Right lobe of liver (tissue), 6 donors: Measurements from ENCODE around the gene CNTN2. TPM values are rescaled to one million over a fixed set of nuclear protein-coding genes. Genes with fewer than 3 reads are reported as not detected.

ENCODE experiments used
- ATAC-seq, 4 donors: fragments of 200-7000 bp; cut with Tn5 transposase; one replicate each; pipeline ENCODE4 v1.9.1; 2020; ENCODE audit warnings: mild to moderate bottlenecking in 4 of 4, moderate library complexity in 4 of 4
- DNase-seq, 3 donors: peaks; one replicate each; pipeline ENCODE4 v3.0.0-alpha.2; 2020
- H3K27ac ChIP-seq, 3 donors: fragments of 200-600 bp; one replicate each; pipeline ENCODE4 v1.8.0; 2022
- H3K27me3 ChIP-seq, 2 donors: fragments of 200-600 bp; one replicate each; pipeline ENCODE4 v1.8.0; 2022
- H3K36me3 ChIP-seq, 4 donors: fragments of 200-600 bp; sonication (generic) in 1 of 4; one replicate each; pipeline versions ENCODE4 v1.5.1 to v1.8.0; 2017 to 2022; ENCODE audit warnings: control low read depth in 1 of 4
- H3K4me1 ChIP-seq, 4 donors: fragments of 200-600 bp; sonication (generic) in 1 of 4; one replicate each; pipeline versions ENCODE4 v1.5.1 to v1.8.0; 2017 to 2022; ENCODE audit warnings: control low read depth in 1 of 4
- H3K4me3 ChIP-seq, 3 donors: fragments of 200-600 bp; one replicate each; pipeline ENCODE4 v1.8.0; 2022
- H3K9me3 ChIP-seq, 4 donors: fragments of 200-600 bp; sonication (generic) in 1 of 4; one replicate each; pipeline versions ENCODE4 v1.5.1 to v1.8.0; 2017 to 2022; ENCODE audit warnings: control low read depth in 1 of 4
- POLR2A ChIP-seq: fragments of 450-650 bp; IDR thresholded peaks from one replicate; pipeline ENCODE4 v1.6.1; 2017; ENCODE audit warnings: antibody characterized with exemption, mild to moderate bottlenecking
- WGBS: methylation state at CpG from one replicate; pipeline ENCODE4 v1.1.6; 2018; ENCODE audit warnings: low coverage, low lambda C conversion rate; ENCODE audit not compliant: insufficient coverage; ENCODE audit errors: missing lambda C conversion rate; 5-methylcytosine and 5-hydroxymethylcytosine counted together
- intact Hi-C, 2 donors: fragments of 100-400 bp; cut with DNase I; formaldehyde crosslinking; loops; one replicate each; pipeline versions ENCODE4 v1.11.2 to v1.14.1; 2022
- total RNA-seq, 6 experiments: library from RNA; depleted of rRNA in 2 of 6; stranded (reverse); fragments of >200 nt in 2 of 6; fragmentation: NEBNext Ultra II Directional in 3 of 6; extraction: Animal tissue kit (Norgen Biotek cat#: 25700) in 3 of 6; gene quantifications; one replicate each; pipeline versions ENCODE4 v1.1.0 to v1.2.4, GENCODE V29; 2016 to 2023
- TF ChIP-seq, protein P1 (sequence below), 4 donors: fragments of 200-600 bp in 3 of 4; fragments of 450-650 bp in 1 of 4; IDR thresholded peaks; one replicate each; pipeline versions ENCODE4 v1.5.1 to v1.8.0; 2016 to 2022; ENCODE audit warnings: antibody characterized with exemption in 4 of 4, mild to moderate bottlenecking in 2 of 4
- donor health status: DM: no; HTN: yes; CAD: no.
- donor health status: DM: no; HTN: no; CAD: no.
- donor health status: DM: no; HTN: no; CAD: no.
- donor health status: DM: no; HTN: yes; CAD: no.
- donor health status: DM: no; HTN: yes; CAD: no.

The CNTN2 gene
- total RNA-seq, 6 experiments from 2014 or later = 0.49 TPM; not detected in 5

DNA sequence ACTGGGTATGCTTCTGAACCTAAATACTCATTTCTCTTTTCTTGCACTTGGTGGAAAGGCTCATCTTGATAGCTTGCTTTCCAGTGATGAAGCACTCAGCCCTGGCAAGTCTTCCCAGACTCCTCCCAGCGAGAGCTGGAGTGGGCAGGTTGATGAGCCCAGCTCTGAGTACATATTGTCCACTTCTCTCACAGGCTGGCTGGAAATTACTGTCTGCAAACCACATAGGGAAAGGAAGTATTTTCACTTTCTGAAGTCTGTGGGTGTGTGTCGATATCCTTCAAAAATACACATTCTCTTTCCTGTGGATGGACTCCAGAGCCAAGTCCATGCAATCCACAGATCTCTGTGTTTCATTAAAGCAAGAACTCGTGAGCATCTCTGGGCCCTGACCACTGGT, 38.7 kb upstream of the CNTN2 start:
- 40% methylated on average over 3 of the region's 3 CpGs for WGBS
- ATAC-seq = peak in 2 of 4 donors; percentile 17 to 41
- intact Hi-C loops = no loop called here
- Histone ChIP-seq H3K4me1 (peaks cover 0 to 39% (median 12%) of the 10 kb centered on the region in 4 donors), H3K27me3 (no peaks in the 10 kb centered on the region), H3K36me3 (no peaks in the 10 kb centered on the region), H3K4me3 (no peak overlapping the region), H3K27ac (no peak overlapping the region), H3K9me3 (no peaks in the 10 kb centered on the region)
- no peak for DNase-seq
- TF ChIP-seq, protein P1, sequence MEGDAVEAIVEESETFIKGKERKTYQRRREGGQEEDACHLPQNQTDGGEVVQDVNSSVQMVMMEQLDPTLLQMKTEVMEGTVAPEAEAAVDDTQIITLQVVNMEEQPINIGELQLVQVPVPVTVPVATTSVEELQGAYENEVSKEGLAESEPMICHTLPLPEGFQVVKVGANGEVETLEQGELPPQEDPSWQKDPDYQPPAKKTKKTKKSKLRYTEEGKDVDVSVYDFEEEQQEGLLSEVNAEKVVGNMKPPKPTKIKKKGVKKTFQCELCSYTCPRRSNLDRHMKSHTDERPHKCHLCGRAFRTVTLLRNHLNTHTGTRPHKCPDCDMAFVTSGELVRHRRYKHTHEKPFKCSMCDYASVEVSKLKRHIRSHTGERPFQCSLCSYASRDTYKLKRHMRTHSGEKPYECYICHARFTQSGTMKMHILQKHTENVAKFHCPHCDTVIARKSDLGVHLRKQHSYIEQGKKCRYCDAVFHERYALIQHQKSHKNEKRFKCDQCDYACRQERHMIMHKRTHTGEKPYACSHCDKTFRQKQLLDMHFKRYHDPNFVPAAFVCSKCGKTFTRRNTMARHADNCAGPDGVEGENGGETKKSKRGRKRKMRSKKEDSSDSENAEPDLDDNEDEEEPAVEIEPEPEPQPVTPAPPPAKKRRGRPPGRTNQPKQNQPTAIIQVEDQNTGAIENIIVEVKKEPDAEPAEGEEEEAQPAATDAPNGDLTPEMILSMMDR (IDR thresholded peaks at IDR 0.05) = no peak
- TF ChIP-seq POLR2A = no peak

DNA sequence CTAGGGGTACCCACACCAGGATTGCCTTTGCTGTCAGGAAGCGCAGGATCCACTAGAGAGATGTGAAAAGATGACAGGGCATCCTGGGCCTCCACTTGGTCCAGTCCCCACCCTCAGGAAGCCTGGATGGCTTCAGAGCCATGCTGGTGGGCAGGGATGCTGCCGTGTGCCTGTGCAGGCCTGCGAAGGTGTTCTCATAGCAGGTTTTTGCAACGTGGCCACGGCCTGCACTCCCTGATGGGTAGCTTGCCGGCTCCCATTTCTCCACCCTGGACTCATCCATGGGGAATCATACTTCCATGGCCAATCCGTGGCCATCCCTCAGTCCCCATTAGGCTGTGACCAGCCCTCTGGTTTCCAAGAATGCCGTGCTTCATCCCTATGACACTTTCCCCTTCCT, 34.1 kb upstream of the CNTN2 start:
- Histone ChIP-seq H3K27ac (no peak overlapping the region), H3K9me3 (no peaks in the 10 kb centered on the region), H3K4me1 (peaks cover 0 to 18% (median 6%) of the 10 kb centered on the region in 4 donors), H3K27me3 (no peaks in the 10 kb centered on the region), H3K36me3 (no peaks in the 10 kb centered on the region), H3K4me3 (no peak overlapping the region)
- WGBS = 100% methylated on average over 2 of the region's 8 CpGs
- DNase-seq (no peak), ATAC-seq (no peak)
- intact Hi-C loops = no loop called here
- no peak for TF ChIP-seq POLR2A
- TF ChIP-seq, protein P1 (IDR thresholded peaks at IDR 0.05) = no peak

DNA sequence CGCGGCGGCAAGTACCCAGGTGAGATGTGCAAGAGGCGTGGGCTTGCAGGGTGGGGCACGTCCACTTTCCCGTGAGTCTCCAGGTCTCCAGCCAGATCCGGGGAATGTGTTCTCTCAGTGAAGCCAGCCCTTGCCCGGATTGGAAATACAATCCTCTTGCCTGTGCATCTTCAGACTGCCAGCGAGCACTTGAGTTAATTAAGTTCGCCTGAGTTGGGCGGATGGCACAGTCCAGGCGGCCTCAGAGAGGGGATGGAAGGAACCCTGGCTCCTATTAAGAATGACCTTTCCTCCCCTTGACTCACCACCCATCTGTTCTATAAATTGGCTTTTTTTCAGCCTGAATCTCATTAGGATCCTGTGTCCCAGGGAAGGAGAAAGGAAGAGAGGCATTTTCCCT, 33.3 kb upstream of the CNTN2 start:
- TF ChIP-seq POLR2A = no peak
- TF ChIP-seq, protein P1 (IDR thresholded peaks at IDR 0.05) = no peak
- intact Hi-C loops = no loop called here
- ATAC-seq = no peak

DNA sequence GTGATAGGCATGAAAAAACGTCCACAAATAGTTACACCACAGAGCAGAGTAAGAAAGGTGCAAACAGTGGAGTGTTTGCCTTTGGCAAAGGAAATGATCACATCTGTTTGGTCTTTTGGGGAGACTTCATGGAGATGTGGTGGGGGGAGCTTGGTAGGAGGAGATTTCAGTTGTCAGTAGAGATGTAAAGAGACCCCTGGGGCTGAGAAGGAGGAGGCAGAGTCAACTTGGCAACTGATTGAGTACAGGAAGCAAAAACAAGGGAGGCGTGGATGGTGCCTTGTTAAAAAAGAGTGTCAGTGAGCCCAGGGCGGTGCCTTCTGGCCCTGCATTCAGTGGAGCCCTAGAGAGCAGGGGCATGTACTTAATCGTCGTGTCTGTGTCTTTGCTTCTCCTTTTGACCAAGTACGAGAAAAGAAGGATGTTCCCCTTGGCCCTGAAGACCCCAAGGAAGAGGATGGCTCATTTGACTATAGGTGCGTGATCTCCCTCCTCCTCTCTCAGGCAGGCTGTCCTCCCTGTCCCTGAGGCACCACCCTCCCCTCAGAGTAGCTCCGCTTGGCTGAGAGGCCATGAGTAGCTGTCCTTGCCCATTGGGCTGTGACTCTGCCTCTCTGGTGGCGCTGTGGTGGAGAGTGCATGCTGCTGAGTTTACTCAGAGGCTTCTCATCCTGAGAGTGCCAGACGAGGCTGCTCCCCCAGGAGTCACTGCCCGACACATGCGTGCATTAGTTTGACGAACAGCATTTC, 30.4 kb upstream of the CNTN2 start:
- WGBS = 66% methylated on average over 6 of the region's 13 CpGs
- Histone ChIP-seq H3K4me3 (no peak overlapping the region), H3K36me3 (no peaks in the 10 kb centered on the region), H3K27me3 (no peaks in the 10 kb centered on the region), H3K4me1 (peaks cover 0 to 12% (median 6%) of the 10 kb centered on the region in 4 donors), H3K27ac (no peak overlapping the region), H3K9me3 (no peaks in the 10 kb centered on the region)
- intact Hi-C loops = no loop called here
- ATAC-seq (no peak), DNase-seq (no peak)
- TF ChIP-seq, protein P1 (IDR thresholded peaks at IDR 0.05) = no peak
- TF ChIP-seq POLR2A = no peak

More for the DNA sequence above, 33.3 kb upstream of the CNTN2 start:
- H3K4me3 ChIP-seq = no peak overlapping the region
- peaks cover 0 to 15% (median 6%) of the 10 kb centered on the region in 4 donors for H3K4me1 ChIP-seq
- H3K27me3 ChIP-seq = no peaks in the 10 kb centered on the region
- H3K9me3 ChIP-seq = no peaks in the 10 kb centered on the region
- no peak overlapping the region for H3K27ac ChIP-seq
- no peaks in the 10 kb centered on the region for H3K36me3 ChIP-seq
- no peak for DNase-seq
- WGBS = 98% methylated on average over 7 of the region's 12 CpGs
